HCT116 (cell line): Measurements from ENCODE around the gene KRTAP5-3. TPM values are rescaled to one million over a fixed set of nuclear protein-coding genes. Genes with fewer than 3 reads are reported as not detected.

Experiments used
- ATAC-seq: fragments of 200-7000 bp; cut with Tn5 transposase; 2 replicates; pipeline ENCODE4 v1.9.1; 2020; ENCODE audit warnings: mild to moderate bottlenecking, moderate library complexity
- BruUV-seq: library from RNA; stranded (reverse); fragments of 400-500 nt; replicated peaks from 2 replicates; lab custom pipeline; 2021; lab: Mats Ljungman, UMichigan
- CTCF ChIA-PET: fragments of 300-600 bp; sonication (Branson Sonifier 250); formaldehyde crosslinking; loops from one replicate; lab custom pipeline; 2021; ENCODE audit warnings: antibody characterized with exemption; lab: Charles Lee
- POLR2A ChIA-PET: fragments of 300-600, 350-600 bp; sonication (Branson Sonifier 250); formaldehyde crosslinking; loops from one replicate; lab custom pipeline; 2021; ENCODE audit warnings: antibody characterized with exemption; lab: Charles Lee
- RAD21 ChIA-PET, 2 experiments: fragments of 300-600 bp; sonication (Branson Sonifier 250); formaldehyde crosslinking; loops; one replicate each; lab custom pipeline; 2023; ENCODE audit warnings: low total read pairs in 2 of 2; ENCODE audit not compliant: uncharacterized antibody in 2 of 2, unreplicated experiment in 2 of 2, low non-redundant PET in 1 of 2; lab: Charles Lee
- DNase-seq: peaks from one replicate; pipeline ENCODE4 v3.0.0-alpha.2; 2010; ENCODE audit warnings: low read depth, low spot score
- H2AFZ ChIP-seq: fragments of 200-600 bp; shearing (Covaris generic), sonication (generic); 2 replicates; pipeline ENCODE4 v1.6.1; 2017; ENCODE audit warnings: low read depth, mixed run types, mixed read lengths, antibody characterized with exemption, low read length; ENCODE audit not compliant: poor library complexity, severe bottlenecking
- H3K27ac ChIP-seq: 2 replicates; pipeline ENCODE4 v1.5.1; 2012; ENCODE audit warnings: low read depth, low read length
- H3K27me3 ChIP-seq: fragments of 200-600 bp; sonication (generic); 2 replicates; pipeline ENCODE4 v1.6.1; 2016; ENCODE audit warnings: mixed run types, low read length, mixed read lengths; ENCODE audit not compliant: insufficient read depth
- H3K36me3 ChIP-seq, 2 experiments: fragments of 200-500 bp in 1 of 2; fragments of 200-600 bp in 1 of 2; sonication (Bioruptor generic) in 1 of 2; sonication (generic) in 1 of 2; 2 replicates each; pipeline versions ENCODE4 v1.5.1 to v1.6.1; 2014 to 2016; ENCODE audit warnings: low read length in 2 of 2, inconsistent platforms in 1 of 2, mixed read lengths in 1 of 2, mixed run types in 1 of 2; ENCODE audit not compliant: insufficient read depth in 2 of 2, control insufficient read depth in 1 of 2
- H3K4me1 ChIP-seq, 2 experiments: fragments of 200-600 bp in 1 of 2; sonication (generic) in 1 of 2; 2 replicates each; pipeline versions ENCODE4 v1.5.1 to v1.6.1; 2012 to 2017; ENCODE audit warnings: low read length in 2 of 2, inconsistent platforms in 1 of 2, mild to moderate bottlenecking in 1 of 2, mixed read lengths in 1 of 2, mixed run types in 1 of 2, moderate library complexity in 1 of 2; ENCODE audit not compliant: insufficient read depth in 2 of 2, control insufficient read depth in 1 of 2
- H3K4me2 ChIP-seq: fragments of 200-600 bp; sonication (generic); 2 replicates; pipeline ENCODE4 v1.6.1; 2017; ENCODE audit warnings: mixed run types, low read length, mixed read lengths
- H3K4me3 ChIP-seq, 2 experiments: fragments of 200-600 bp in 1 of 2; sonication (generic) in 1 of 2; replicated peaks in 1 of 2; 2 replicates each; pipeline ENCODE4 v1.5.1; 2011 to 2016; ENCODE audit warnings: low read length in 2 of 2, control low read depth in 1 of 2, low read depth in 1 of 2, mild to moderate bottlenecking in 1 of 2, mixed read lengths in 1 of 2, mixed run types in 1 of 2
- H3K79me2 ChIP-seq: fragments of 200-600 bp; sonication (generic); 2 replicates; pipeline ENCODE4 v1.6.1; 2017; ENCODE audit warnings: mild to moderate bottlenecking, mixed run types, low read length, moderate library complexity, mixed read lengths; ENCODE audit not compliant: insufficient read depth
- H3K9ac ChIP-seq: fragments of 200-600 bp; sonication (generic); 2 replicates; pipeline ENCODE4 v1.6.1; 2016; ENCODE audit warnings: low read length, mixed read lengths
- H3K9me2 ChIP-seq: fragments of 200-600 bp; sonication (generic), shearing (Covaris generic); 2 replicates; pipeline ENCODE4 v1.6.1; 2017; ENCODE audit warnings: mixed run types, mild to moderate bottlenecking, moderate library complexity; ENCODE audit not compliant: insufficient read depth
- H3K9me3 ChIP-seq, 2 experiments: fragments of 200-500 bp in 1 of 2; fragments of 200-600 bp in 1 of 2; sonication (Bioruptor generic) in 1 of 2; sonication (generic) in 1 of 2; 2 replicates each; pipeline ENCODE4 v1.6.1; 2014 to 2017; ENCODE audit warnings: low read length in 2 of 2, mixed read lengths in 2 of 2, inconsistent platforms in 1 of 2, low read depth in 1 of 2, mild to moderate bottlenecking in 1 of 2, mixed run types in 1 of 2, moderate library complexity in 1 of 2; ENCODE audit not compliant: control insufficient read depth in 1 of 2, insufficient read depth in 1 of 2
- H4K20me1 ChIP-seq: fragments of 200-600 bp; sonication (generic), shearing (Covaris generic); 2 replicates; pipeline ENCODE4 v1.6.1; 2017; ENCODE audit warnings: mixed run types, mild to moderate bottlenecking, moderate library complexity; ENCODE audit not compliant: insufficient read depth
- CBX3 ChIP-seq: IDR thresholded peaks from 2 replicates; pipeline ENCODE4 v1.6.1; 2012; ENCODE audit warnings: low read depth
- CEBPB ChIP-seq: IDR thresholded peaks from 2 replicates; pipeline ENCODE4 v1.6.1; 2012; ENCODE audit warnings: low read depth
- EGR1 ChIP-seq: IDR thresholded peaks from 2 replicates; pipeline ENCODE4 v1.6.1; 2012; ENCODE audit warnings: low read depth
- ELF1 ChIP-seq: IDR thresholded peaks from 2 replicates; pipeline ENCODE4 v1.6.1; 2012; ENCODE audit warnings: low read depth, borderline replicate concordance
- EZH2 ChIP-seq: fragments of 200-600 bp; sonication (generic); IDR thresholded peaks from 2 replicates; pipeline ENCODE4 v1.6.1; 2017; ENCODE audit warnings: antibody characterized with exemption, mixed run types
- EZH2phosphoT487 ChIP-seq: fragments of 200-600 bp; IDR thresholded peaks from 2 replicates; pipeline ENCODE4 v1.6.1; 2018; ENCODE audit warnings: antibody characterized with exemption, borderline replicate concordance
- FOSL1 ChIP-seq: IDR thresholded peaks from 2 replicates; pipeline ENCODE4 v1.6.1; 2012; ENCODE audit warnings: low read depth
- JUND ChIP-seq: IDR thresholded peaks from 2 replicates; pipeline ENCODE4 v1.6.1; 2012
- POLR2AphosphoS5 ChIP-seq: IDR thresholded peaks from 2 replicates; pipeline ENCODE4 v1.6.1; 2011; ENCODE audit warnings: mild to moderate bottlenecking, low read depth, low read length, moderate library complexity
- SIN3A ChIP-seq: IDR thresholded peaks from 2 replicates; pipeline ENCODE4 v1.6.1; 2012; ENCODE audit warnings: low read depth
- SP1 ChIP-seq: IDR thresholded peaks from 2 replicates; pipeline ENCODE4 v1.6.1; 2012; ENCODE audit warnings: low read depth
- TCF7L2 ChIP-seq: IDR thresholded peaks from 2 replicates; pipeline ENCODE4 v1.7.0; 2011; ENCODE audit warnings: borderline replicate concordance, inconsistent platforms; ENCODE audit not compliant: insufficient read depth, insufficient read length; ENCODE audit errors: extremely low read depth
- YY1 ChIP-seq: IDR thresholded peaks from 2 replicates; pipeline ENCODE4 v1.6.1; 2011; ENCODE audit warnings: low read length, low read depth, moderate library complexity, mild to moderate bottlenecking; ENCODE audit not compliant: insufficient replicate concordance; ENCODE audit errors: extremely low read depth
- ZFX ChIP-seq: fragments of 450-650 bp; IDR thresholded peaks from 2 replicates; pipeline ENCODE4 v1.6.1; 2017
- ZNF274 ChIP-seq: fragments of 200-500 bp; sonication (Bioruptor generic); IDR thresholded peaks from 2 replicates; pipeline ENCODE4 v1.6.1; 2014; ENCODE audit warnings: mild to moderate bottlenecking, low read depth, low read length, inconsistent platforms
- intact Hi-C: fragments of 100-400 bp; cut with micrococcal nuclease; formaldehyde crosslinking; loops from 2 replicates; pipeline ENCODE4 v1.10.0; 2022
- total RNA-seq: library from RNA; stranded (reverse); gene quantifications from one replicate; pipeline ENCODE4 v1.2.1, GENCODE V29; 2021; ENCODE audit not compliant: unreplicated experiment
- TF ChIP-seq, protein P1 (sequence below): IDR thresholded peaks from 2 replicates; pipeline ENCODE4 v1.6.1; 2012
- TF ChIP-seq, protein P2 (sequence below), 3 experiments: fragments of 200-600 bp in 1 of 3; sonication (generic) in 1 of 3; IDR thresholded peaks in 2 of 3; conservative IDR thresholded peaks in 1 of 3; 2 replicates each; pipeline ENCODE4 v1.5.1; 2012 to 2017; ENCODE audit warnings: low read depth in 2 of 3, low read length in 2 of 3, antibody characterized with exemption in 1 of 3, borderline replicate concordance in 1 of 3, control low read depth in 1 of 3, mild to moderate bottlenecking in 1 of 3, mixed read lengths in 1 of 3, mixed run types in 1 of 3, moderate library complexity in 1 of 3; ENCODE audit not compliant: insufficient read depth in 1 of 3
- TF ChIP-seq, protein P3 (sequence below): IDR thresholded peaks from 2 replicates; pipeline ENCODE4 v1.6.1; 2011; ENCODE audit warnings: mild to moderate bottlenecking, low read length, moderate library complexity; ENCODE audit not compliant: insufficient replicate concordance; ENCODE audit errors: extremely low read depth

Gene KRTAP5-3
- total RNA-seq, 1 experiment from 2014 or later = not detected

DNA sequence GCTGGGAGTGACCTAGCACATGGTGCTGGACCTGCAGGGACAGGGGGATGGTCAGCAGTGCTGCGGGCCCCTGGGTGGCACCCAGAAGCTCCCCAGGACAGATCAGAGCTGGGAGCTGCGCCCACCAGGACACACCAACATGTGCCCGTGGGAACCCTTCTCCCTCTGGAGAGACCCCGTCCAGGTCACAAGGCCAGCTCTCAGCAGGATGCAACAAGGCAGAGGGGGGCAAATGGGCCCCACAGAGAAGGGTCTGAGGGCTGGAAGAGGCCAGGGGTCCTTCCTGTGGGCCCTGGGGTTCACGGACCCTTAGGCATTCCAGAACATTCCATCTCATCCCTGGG lies 42.4 kb downstream of the KRTAP5-3 start:
- POLR2A ChIA-PET = no interaction called here
- CTCF ChIA-PET = interaction anchor here (1.7 kb wide), 1 partner anchor 19 kb away, joined by 7 read pairs; no protein-coding TSS in a partner anchor
- no TSS peak for BruUV-seq

More for the DNA sequence above, 42.4 kb downstream of the KRTAP5-3 start:
- ATAC-seq (no peak), DNase-seq (no peak)
- Histone ChIP-seq H3K4me3 (no peak overlapping the region), H3K4me2 (no peak overlapping the region), H3K9me3 (no peaks in the 10 kb centered on the region), H3K36me3 (no peaks in the 10 kb centered on the region; a peak in 1 of 4 replicates), H3K4me1 (peaks cover 2 to 4% of the 10 kb centered on the region in 2 experiments; a peak in 1 of 4 replicates), H3K79me2 (no peaks in the 10 kb centered on the region; the same call in 1 of the 2 replicates), H3K27ac (no peak overlapping the region), H3K9ac (no peak overlapping the region), H3K27me3 (no peaks in the 10 kb centered on the region), H4K20me1 (no peaks in the 10 kb centered on the region), H2AFZ (no peak overlapping the region), H3K9me2 (no peaks in the 10 kb centered on the region)
- RAD21 ChIA-PET = no interaction called here
- TF ChIP-seq, protein P1, sequence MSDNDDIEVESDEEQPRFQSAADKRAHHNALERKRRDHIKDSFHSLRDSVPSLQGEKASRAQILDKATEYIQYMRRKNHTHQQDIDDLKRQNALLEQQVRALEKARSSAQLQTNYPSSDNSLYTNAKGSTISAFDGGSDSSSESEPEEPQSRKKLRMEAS = no peak
- no peak for TF ChIP-seq EZH2
- TF ChIP-seq ZNF274 = no peak
- no peak for TF ChIP-seq POLR2AphosphoS5
- no peak for TF ChIP-seq TCF7L2
- TF ChIP-seq SIN3A = no peak
- no peak for TF ChIP-seq CBX3
- no peak for TF ChIP-seq CEBPB
- TF ChIP-seq EGR1 = no peak
- TF ChIP-seq ZFX = no peak
- no peak for TF ChIP-seq FOSL1
- TF ChIP-seq JUND = no peak
- TF ChIP-seq, protein P2, sequence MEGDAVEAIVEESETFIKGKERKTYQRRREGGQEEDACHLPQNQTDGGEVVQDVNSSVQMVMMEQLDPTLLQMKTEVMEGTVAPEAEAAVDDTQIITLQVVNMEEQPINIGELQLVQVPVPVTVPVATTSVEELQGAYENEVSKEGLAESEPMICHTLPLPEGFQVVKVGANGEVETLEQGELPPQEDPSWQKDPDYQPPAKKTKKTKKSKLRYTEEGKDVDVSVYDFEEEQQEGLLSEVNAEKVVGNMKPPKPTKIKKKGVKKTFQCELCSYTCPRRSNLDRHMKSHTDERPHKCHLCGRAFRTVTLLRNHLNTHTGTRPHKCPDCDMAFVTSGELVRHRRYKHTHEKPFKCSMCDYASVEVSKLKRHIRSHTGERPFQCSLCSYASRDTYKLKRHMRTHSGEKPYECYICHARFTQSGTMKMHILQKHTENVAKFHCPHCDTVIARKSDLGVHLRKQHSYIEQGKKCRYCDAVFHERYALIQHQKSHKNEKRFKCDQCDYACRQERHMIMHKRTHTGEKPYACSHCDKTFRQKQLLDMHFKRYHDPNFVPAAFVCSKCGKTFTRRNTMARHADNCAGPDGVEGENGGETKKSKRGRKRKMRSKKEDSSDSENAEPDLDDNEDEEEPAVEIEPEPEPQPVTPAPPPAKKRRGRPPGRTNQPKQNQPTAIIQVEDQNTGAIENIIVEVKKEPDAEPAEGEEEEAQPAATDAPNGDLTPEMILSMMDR (IDR thresholded peaks at IDR 0.05 in 2 of 3, conservative IDR thresholded peaks at IDR 0.05 in 1 of 3; ENCODE audit: borderline replicate concordance in 1 of 3, insufficient read depth in 1 of 3, low read depth in 2 of 3, low read length in 2 of 3) = no peak
- TF ChIP-seq, protein P3, sequence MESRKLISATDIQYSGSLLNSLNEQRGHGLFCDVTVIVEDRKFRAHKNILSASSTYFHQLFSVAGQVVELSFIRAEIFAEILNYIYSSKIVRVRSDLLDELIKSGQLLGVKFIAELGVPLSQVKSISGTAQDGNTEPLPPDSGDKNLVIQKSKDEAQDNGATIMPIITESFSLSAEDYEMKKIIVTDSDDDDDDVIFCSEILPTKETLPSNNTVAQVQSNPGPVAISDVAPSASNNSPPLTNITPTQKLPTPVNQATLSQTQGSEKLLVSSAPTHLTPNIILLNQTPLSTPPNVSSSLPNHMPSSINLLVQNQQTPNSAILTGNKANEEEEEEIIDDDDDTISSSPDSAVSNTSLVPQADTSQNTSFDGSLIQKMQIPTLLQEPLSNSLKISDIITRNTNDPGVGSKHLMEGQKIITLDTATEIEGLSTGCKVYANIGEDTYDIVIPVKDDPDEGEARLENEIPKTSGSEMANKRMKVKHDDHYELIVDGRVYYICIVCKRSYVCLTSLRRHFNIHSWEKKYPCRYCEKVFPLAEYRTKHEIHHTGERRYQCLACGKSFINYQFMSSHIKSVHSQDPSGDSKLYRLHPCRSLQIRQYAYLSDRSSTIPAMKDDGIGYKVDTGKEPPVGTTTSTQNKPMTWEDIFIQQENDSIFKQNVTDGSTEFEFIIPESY = no peak
- no peak for TF ChIP-seq SP1
- TF ChIP-seq ELF1 = no peak
- no peak for TF ChIP-seq YY1
- no peak for TF ChIP-seq EZH2phosphoT487
- intact Hi-C loops = no loop called here
